ENCODE measurements around the gene CNEP1R1.

DNA sequence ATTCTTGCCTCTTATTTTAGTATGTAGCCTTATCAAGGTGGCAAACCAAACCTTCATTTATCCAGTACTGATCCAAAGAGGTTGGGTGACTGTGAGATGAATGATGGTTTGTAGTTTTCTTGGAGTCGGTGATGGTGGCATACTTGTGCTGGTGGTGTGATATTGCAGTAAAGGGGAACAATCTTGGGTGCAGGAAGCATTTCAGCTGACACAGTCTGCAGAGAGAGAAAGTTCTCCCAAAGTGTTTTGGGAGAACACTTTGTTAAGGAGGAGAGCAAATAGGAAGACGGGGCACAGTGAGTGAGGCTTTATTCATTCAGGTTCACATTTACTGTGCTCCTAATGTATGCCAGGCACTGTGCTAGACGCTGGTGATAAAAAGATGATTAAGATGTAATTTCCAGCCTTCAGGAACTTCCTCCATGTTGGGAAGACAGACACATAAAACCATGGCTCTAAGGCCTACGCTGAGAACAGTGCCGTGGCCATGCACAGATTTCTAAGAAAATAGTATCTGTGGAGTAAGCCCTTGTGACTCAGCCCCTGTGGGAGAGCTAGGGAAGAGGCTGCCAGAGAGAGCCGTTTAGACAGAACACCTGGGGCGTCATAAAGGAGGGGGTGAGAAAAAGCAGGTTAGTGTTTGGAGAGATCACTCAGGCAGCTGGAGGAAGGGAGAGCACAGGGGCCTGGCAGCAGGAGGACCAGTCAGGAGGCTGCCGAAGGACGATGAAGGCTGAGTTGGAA lies 54.5 kb downstream of the CNEP1R1 start:
- TF ChIP-seq CTCF (conservative IDR thresholded peaks at IDR 0.05; ENCODE audit: low read length) = no peak
- no peak for TF ChIP-seq EZH2phosphoT487 (IDR thresholded peaks at IDR 0.05; ENCODE audit: borderline replicate concordance)

Data from Loucy (cell line).